Fibroblast of lung (primary cell): ENCODE data around the gene DNAI2.

ENCODE experiments used
- EZH2 ChIP-seq: IDR thresholded peaks from 2 replicates; pipeline ENCODE4 v1.5.1; 2012; ENCODE audit warnings: low read length, control low read depth, mild to moderate bottlenecking; ENCODE audit errors: missing control alignments
- TF ChIP-seq, protein P1 (sequence below), 2 donors: IDR thresholded peaks in 1 of 2; conservative IDR thresholded peaks in 1 of 2; 1 replicate in 1 of 2; 2 replicates in 1 of 2; pipeline ENCODE4 v1.5.1; 2011 to 2012; ENCODE audit warnings: low read length in 2 of 2, control low read depth in 1 of 2, inconsistent platforms in 1 of 2, low read depth in 1 of 2, mild to moderate bottlenecking in 1 of 2

- TF ChIP-seq, protein P1, sequence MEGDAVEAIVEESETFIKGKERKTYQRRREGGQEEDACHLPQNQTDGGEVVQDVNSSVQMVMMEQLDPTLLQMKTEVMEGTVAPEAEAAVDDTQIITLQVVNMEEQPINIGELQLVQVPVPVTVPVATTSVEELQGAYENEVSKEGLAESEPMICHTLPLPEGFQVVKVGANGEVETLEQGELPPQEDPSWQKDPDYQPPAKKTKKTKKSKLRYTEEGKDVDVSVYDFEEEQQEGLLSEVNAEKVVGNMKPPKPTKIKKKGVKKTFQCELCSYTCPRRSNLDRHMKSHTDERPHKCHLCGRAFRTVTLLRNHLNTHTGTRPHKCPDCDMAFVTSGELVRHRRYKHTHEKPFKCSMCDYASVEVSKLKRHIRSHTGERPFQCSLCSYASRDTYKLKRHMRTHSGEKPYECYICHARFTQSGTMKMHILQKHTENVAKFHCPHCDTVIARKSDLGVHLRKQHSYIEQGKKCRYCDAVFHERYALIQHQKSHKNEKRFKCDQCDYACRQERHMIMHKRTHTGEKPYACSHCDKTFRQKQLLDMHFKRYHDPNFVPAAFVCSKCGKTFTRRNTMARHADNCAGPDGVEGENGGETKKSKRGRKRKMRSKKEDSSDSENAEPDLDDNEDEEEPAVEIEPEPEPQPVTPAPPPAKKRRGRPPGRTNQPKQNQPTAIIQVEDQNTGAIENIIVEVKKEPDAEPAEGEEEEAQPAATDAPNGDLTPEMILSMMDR (conservative IDR thresholded peaks at IDR 0.05 in 1 of 2, IDR thresholded peaks at IDR 0.05 in 1 of 2; ENCODE audit: low read depth in 1 of 2, low read length in 2 of 2): no peak
- TF ChIP-seq EZH2: no peak
Observed at GRCh38 chr17:74235040-74235581, 38.9 kb upstream of the DNAI2 start.
